GM13977 (cell line): ENCODE measurements around the gene LHX5.

ENCODE experiments used
- DNase-seq: peaks from one replicate; pipeline ENCODE4 v3.0.0; 2012; ENCODE audit warnings: low spot score
- in situ Hi-C: fragments of 300-500 bp; cut with MboI; formaldehyde crosslinking; loops from one replicate; pipeline ENCODE4 v1.12.0; 2022; ENCODE audit warnings: low sequenced_read_pairs, low pct_unique_long_range_greater_than_20kb, mixed read lengths, inconsistent platforms; ENCODE audit not compliant: unreplicated experiment
- TF ChIP-seq, protein P1 (sequence below): IDR thresholded peaks from 2 replicates; pipeline ENCODE4 v1.5.1; 2012; ENCODE audit warnings: mild to moderate bottlenecking, control low read depth; ENCODE audit not compliant: insufficient read depth; ENCODE audit errors: extremely low read depth, missing control alignments

The LHX5 gene

DNA sequence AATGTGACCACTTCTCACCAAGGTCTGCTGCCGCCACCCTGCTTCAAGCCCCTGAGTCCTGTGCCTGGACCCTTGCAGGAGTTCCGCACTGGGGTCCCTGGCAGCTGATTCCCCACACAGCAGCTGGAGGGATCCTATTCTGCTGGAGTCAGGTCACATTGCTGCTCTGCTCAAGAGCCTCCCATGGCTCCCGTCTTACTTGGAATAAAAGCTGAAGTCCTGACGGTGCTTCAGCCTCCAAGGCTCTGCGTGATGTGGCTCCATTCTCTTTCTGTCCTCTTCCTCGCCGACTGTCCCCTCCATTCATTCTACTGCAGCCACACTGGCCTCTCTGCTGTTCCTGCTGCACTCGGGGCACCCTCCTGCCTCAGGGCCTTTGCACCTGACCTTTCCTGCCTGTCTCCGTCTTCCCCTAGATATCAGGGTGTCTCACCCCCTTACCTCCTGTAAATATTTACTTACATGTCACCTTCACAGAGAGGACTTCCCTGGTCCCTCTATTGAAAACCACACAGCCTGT is 57.1 kb downstream of the LHX5 start:
- no peak for DNase-seq
- in situ Hi-C loops: loop anchor here (25.0 kb wide), 1 partner anchor 227 kb away; the partner anchor contains the start of genes DDX54 and RITA1
- TF ChIP-seq, protein P1, sequence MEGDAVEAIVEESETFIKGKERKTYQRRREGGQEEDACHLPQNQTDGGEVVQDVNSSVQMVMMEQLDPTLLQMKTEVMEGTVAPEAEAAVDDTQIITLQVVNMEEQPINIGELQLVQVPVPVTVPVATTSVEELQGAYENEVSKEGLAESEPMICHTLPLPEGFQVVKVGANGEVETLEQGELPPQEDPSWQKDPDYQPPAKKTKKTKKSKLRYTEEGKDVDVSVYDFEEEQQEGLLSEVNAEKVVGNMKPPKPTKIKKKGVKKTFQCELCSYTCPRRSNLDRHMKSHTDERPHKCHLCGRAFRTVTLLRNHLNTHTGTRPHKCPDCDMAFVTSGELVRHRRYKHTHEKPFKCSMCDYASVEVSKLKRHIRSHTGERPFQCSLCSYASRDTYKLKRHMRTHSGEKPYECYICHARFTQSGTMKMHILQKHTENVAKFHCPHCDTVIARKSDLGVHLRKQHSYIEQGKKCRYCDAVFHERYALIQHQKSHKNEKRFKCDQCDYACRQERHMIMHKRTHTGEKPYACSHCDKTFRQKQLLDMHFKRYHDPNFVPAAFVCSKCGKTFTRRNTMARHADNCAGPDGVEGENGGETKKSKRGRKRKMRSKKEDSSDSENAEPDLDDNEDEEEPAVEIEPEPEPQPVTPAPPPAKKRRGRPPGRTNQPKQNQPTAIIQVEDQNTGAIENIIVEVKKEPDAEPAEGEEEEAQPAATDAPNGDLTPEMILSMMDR: no peak

DNA sequence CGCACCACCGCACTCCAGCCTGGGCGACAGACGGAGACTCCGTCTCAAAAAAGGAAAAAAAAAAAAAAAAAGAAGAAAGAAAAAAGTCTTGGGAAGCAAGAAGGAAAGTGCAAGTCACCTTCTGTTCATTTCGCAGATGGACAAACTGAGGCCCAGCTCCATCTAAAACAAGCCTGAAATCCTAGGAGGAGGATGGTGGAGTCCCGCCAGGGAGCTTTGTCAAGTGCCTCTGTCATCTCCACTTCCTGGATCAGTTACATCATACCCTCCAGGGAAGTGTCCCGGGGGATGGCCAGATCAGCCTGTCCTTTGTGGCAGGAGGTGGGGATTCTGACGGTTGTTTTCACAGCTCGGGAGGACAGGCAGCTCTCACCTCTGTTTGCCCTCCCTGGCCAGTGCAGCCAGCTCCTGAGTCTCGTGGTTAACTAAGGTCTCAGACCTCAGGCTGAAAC is 58.2 kb downstream of the LHX5 start:
- no peak for DNase-seq
- in situ Hi-C loops: loop anchor here (25.0 kb wide), 1 partner anchor 226 kb away; the partner anchor contains the start of genes DDX54 and RITA1

More for the DNA sequence above, 58.2 kb downstream of the LHX5 start:
- TF ChIP-seq, protein P1: no peak
